Kidney (tissue), 14 donors: Measurements from ENCODE around the gene CSN3. TPM values are rescaled to one million over a fixed set of nuclear protein-coding genes. Genes with fewer than 3 reads are reported as not detected.

Experiments
- DNase-seq, 5 donors: peaks; one replicate each; pipeline ENCODE4 v3.0.0-alpha.2; 2013 to 2020
- FAIRE-seq: peaks from 2 replicates; lab custom pipeline; 2012; peaks lifted over from hg19 to GRCh38; lab: Jason Lieb, UNC
- H3K27ac ChIP-seq, 2 donors: one replicate each; pipeline ENCODE4 v1.7.0; 2013; ENCODE audit warnings: low read depth in 2 of 2, low read length in 2 of 2, inconsistent platforms in 1 of 2
- H3K27me3 ChIP-seq: one replicate; pipeline ENCODE4 v1.7.1; 2013; ENCODE audit warnings: low read length, inconsistent platforms; ENCODE audit not compliant: control insufficient read depth, insufficient read depth
- H3K36me3 ChIP-seq, 3 donors: one replicate each; pipeline versions ENCODE4 v1.7.0 to v1.7.1; 2013; ENCODE audit warnings: low read length in 3 of 3, control low read depth in 1 of 3, inconsistent platforms in 1 of 3; ENCODE audit not compliant: insufficient read depth in 3 of 3, control insufficient read depth in 2 of 3
- H3K4me1 ChIP-seq, 3 donors: one replicate each; pipeline versions ENCODE4 v1.7.0 to v1.7.1; 2013; ENCODE audit warnings: low read length in 3 of 3, inconsistent platforms in 1 of 3, low read depth in 1 of 3; ENCODE audit not compliant: control insufficient read depth in 2 of 3, insufficient read depth in 2 of 3
- H3K4me3 ChIP-seq, 3 donors: one replicate each; pipeline versions ENCODE4 v1.7.0 to v1.8.1; 2013; ENCODE audit warnings: low read length in 3 of 3, control low read depth in 1 of 3, inconsistent platforms in 1 of 3
- H3K9ac ChIP-seq, 3 donors: one replicate each; pipeline versions ENCODE4 v1.7.0 to v1.7.1; 2013; ENCODE audit warnings: low read length in 3 of 3, control low read depth in 1 of 3, inconsistent platforms in 1 of 3
- H3K9me3 ChIP-seq, 3 donors: one replicate each; pipeline versions ENCODE4 v1.7.0 to v1.7.1; 2013; ENCODE audit warnings: low read length in 3 of 3, control low read depth in 1 of 3, inconsistent platforms in 1 of 3; ENCODE audit not compliant: control insufficient read depth in 2 of 3, insufficient read depth in 1 of 3
- intact Hi-C: fragments of 100-400 bp; cut with DNase I; formaldehyde crosslinking; loops from one replicate; pipeline ENCODE4 v1.11.1; 2022
- polyA plus RNA-seq: library from polyadenylated mRNA; stranded (reverse); fragments of 350-450 nt; fragmentation: Illumina TruSeq; extraction: RNeasy Lipid Tissue Mini Kit (QIAGEN cat#74804); gene quantifications from one replicate; pipeline ENCODE4 v1.2.3, GENCODE V29; 2014; ENCODE audit warnings: low read depth, low replicate concordance; ENCODE audit not compliant: insufficient read depth
- total RNA-seq: library from RNA; stranded (reverse); fragmentation: NEBNext Ultra II Directional; extraction: Animal tissue kit (Norgen Biotek cat#: 25700); gene quantifications from one replicate; pipeline ENCODE4 v1.2.1, GENCODE V29; 2021
- TF ChIP-seq, protein P1 (sequence below): IDR thresholded peaks from 3 replicates; pipeline ENCODE4 v1.5.1; 2012; ENCODE audit warnings: mild to moderate bottlenecking, moderate library complexity, borderline replicate concordance; ENCODE audit not compliant: insufficient read depth; ENCODE audit errors: extremely low read depth
- donor health status: control.
- donor health status: control.
- donor health status: control.
- donor health status: control.
- donor health status: control.
- donor health status: DM: yes; HTN: yes; CAD: no.
- donor health status: Normal renal cell carcinoma (clear cell type).

CSN3 gene
- total and polyA plus RNA-seq, 2 donors from 2014 or later: not detected

- Histone ChIP-seq H3K9me3 (no peaks in the 10 kb centered on the region), H3K27ac (no peak within 1 kb of the TSS), H3K36me3 (no peaks in the 10 kb centered on the region), H3K9ac (no peak within 1 kb of the TSS), H3K4me1 (no peaks in the 10 kb centered on the region), H3K4me3 (no peak within 1 kb of the TSS), H3K27me3 (no peaks in the 10 kb centered on the region)
- FAIRE-seq (no peak), DNase-seq (no peak)
- intact Hi-C loops: no loop called here
- TF ChIP-seq, protein P1, sequence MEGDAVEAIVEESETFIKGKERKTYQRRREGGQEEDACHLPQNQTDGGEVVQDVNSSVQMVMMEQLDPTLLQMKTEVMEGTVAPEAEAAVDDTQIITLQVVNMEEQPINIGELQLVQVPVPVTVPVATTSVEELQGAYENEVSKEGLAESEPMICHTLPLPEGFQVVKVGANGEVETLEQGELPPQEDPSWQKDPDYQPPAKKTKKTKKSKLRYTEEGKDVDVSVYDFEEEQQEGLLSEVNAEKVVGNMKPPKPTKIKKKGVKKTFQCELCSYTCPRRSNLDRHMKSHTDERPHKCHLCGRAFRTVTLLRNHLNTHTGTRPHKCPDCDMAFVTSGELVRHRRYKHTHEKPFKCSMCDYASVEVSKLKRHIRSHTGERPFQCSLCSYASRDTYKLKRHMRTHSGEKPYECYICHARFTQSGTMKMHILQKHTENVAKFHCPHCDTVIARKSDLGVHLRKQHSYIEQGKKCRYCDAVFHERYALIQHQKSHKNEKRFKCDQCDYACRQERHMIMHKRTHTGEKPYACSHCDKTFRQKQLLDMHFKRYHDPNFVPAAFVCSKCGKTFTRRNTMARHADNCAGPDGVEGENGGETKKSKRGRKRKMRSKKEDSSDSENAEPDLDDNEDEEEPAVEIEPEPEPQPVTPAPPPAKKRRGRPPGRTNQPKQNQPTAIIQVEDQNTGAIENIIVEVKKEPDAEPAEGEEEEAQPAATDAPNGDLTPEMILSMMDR: no peak
Observed at GRCh38 chr4:70225824-70226223, 16.6 kb upstream of the CSN3 start, which contains the start of gene FDCSP. Gene FDCSP, plus strand, starts transcription at chr4:70226124. Its CDS starts 5,071 bp downstream, at chr4:70231195.

GRCh38 chr4:70236125-70236524, 6.3 kb upstream of the CSN3 start:
- intact Hi-C loops: no loop called here
- Histone ChIP-seq H3K9ac (no peak overlapping the region), H3K9me3 (no peaks in the 10 kb centered on the region), H3K27me3 (no peaks in the 10 kb centered on the region), H3K4me3 (no peak overlapping the region), H3K4me1 (no peaks in the 10 kb centered on the region), H3K36me3 (no peaks in the 10 kb centered on the region), H3K27ac (no peak overlapping the region)
- DNase-seq: no peak
- FAIRE-seq: peak; percentile 37
- TF ChIP-seq, protein P1: no peak

GRCh38 chr4:70239131-70239883, 3.1 kb upstream of the CSN3 start:
- H3K9ac ChIP-seq: no peak overlapping the region
- FAIRE-seq (no peak), DNase-seq (no peak)
- intact Hi-C loops: no loop called here
- no peak overlapping the region for H3K4me3 ChIP-seq
- H3K27me3 ChIP-seq: no peaks in the 10 kb centered on the region
- no peaks in the 10 kb centered on the region for H3K36me3 ChIP-seq
- H3K4me1 ChIP-seq: no peaks in the 10 kb centered on the region
- TF ChIP-seq, protein P1: no peak
- H3K27ac ChIP-seq: no peak overlapping the region
- H3K9me3 ChIP-seq: no peaks in the 10 kb centered on the region
